HG03060 (cell line): ENCODE results near the gene PIK3R6.
"Not testable (repeated sequence)": the region's sequence is repeated elsewhere in the genome, so short reads cannot be mapped to it uniquely, and the experiment has no call there.

Source experiments
- ATAC-seq: cut with Tn5 transposase; IDR thresholded peaks from one replicate; pipeline ENCODE4 v1.9.1; 2021; ENCODE audit warnings: low read depth, moderate number of reproducible peaks; ENCODE audit not compliant: unreplicated experiment

The PIK3R6 gene

GRCh38 chr17:8831234-8831849 lies 36.1 kb downstream of the PIK3R6 start:
- no peak for ATAC-seq

- ATAC-seq = no peak
Measured at GRCh38 chr17:8830141-8830540, 37.3 kb downstream of the PIK3R6 start.

- ATAC-seq = no peak
Measured at GRCh38 chr17:8829036-8829941, 38.2 kb downstream of the PIK3R6 start.

GRCh38 chr17:8828517-8828875 lies 39.0 kb downstream of the PIK3R6 start:
- no peak for ATAC-seq

- no peak for ATAC-seq
Measured at GRCh38 chr17:8826808-8827435, 40.6 kb downstream of the PIK3R6 start.

- ATAC-seq = no peak
Measured at GRCh38 chr17:8825802-8826201, 41.7 kb downstream of the PIK3R6 start.

GRCh38 chr17:8823279-8823678 lies 44.2 kb downstream of the PIK3R6 start:
- no peak for ATAC-seq

GRCh38 chr17:8822401-8823035 lies 45.0 kb downstream of the PIK3R6 start:
- no peak for ATAC-seq

GRCh38 chr17:8821446-8822105 lies 45.9 kb downstream of the PIK3R6 start:
- no peak for ATAC-seq

GRCh38 chr17:8820311-8821010 lies 47.0 kb downstream of the PIK3R6 start:
- ATAC-seq = no peak

- ATAC-seq = no peak
Measured at GRCh38 chr17:8818654-8819330, 48.7 kb downstream of the PIK3R6 start.

GRCh38 chr17:8818047-8818446 lies 49.4 kb downstream of the PIK3R6 start:
- no peak for ATAC-seq

GRCh38 chr17:8806926-8807550 lies 60.4 kb downstream of the PIK3R6 start:
- ATAC-seq = peak; percentile 85

GRCh38 chr17:8806253-8806925 lies 61.1 kb downstream of the PIK3R6 start:
- no peak for ATAC-seq

GRCh38 chr17:8805396-8805795 lies 62.1 kb downstream of the PIK3R6 start:
- ATAC-seq = not testable (repeated sequence)

GRCh38 chr17:8803531-8804420 lies 63.7 kb downstream of the PIK3R6 start:
- ATAC-seq = no peak

- ATAC-seq = no peak
Measured at GRCh38 chr17:8801135-8801840, 66.2 kb downstream of the PIK3R6 start.
